Stimulated activated CD8-positive, alpha-beta memory T cell treated with anti-CD3 and anti-CD28 coated beads, Interleukin-15, amount 100 ng/mL, for 4 hours (primary cell): ENCODE measurements around the gene NUAK2.
"Not testable (repeated sequence)": the region's sequence is repeated elsewhere in the genome, so short reads cannot be mapped to it uniquely, and the experiment has no call there.

ENCODE experiments used
- DNase-seq, 2 donors: peaks; one replicate each; pipeline ENCODE4 v3.0.0-alpha.2; 2020; ENCODE audit warnings: low read depth in 2 of 2

Gene NUAK2

GRCh38 chr1:205321162-205321958 lies at the start of gene NUAK2:
Gene NUAK2, minus strand, starts transcription at chr1:205321745. Its CDS starts 117 bp downstream, at chr1:205321628.
- DNase-seq = peak; percentile 66 to 70

DNA sequence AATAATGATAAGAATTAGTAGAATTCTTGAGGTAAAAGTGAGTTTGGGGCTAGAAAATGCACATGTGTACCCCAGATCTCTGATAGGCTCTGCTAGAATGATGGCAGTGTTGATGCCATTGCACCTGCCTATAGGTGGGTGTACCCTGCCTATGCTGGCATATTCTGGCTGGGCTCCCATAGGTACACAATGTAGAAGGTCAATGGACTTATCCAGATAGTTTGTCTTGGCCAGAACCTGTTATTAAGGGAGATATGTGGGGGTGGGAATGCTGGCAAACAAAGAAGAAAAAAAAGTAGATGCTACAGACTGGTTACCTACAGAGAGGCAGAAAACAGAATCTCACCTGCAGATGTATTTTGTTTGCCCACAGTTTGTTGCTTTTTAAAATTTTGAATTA lies 49.2 kb upstream of the NUAK2 start:
- DNase-seq = no peak

GRCh38 chr1:205369701-205370123 lies 48.2 kb upstream of the NUAK2 start:
- no peak for DNase-seq

DNA sequence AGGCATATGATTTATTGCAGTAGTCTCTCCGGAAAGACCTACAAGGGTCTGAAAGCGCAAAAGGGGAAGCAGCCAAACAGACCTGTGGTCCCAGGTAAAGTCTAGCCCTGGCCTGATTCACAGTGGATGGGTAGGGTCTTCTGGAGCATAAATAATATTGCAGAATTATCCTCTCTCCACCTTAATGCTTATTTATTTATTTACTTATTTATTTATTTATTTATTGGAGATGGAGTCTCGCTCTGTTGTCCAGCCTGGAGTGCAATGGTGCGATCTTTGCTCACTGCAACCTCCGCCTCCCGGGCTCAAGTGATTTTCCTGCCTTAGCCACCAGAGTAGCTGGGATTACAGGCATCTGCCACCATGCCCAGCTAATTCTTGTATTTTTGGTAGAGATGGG lies 46.9 kb upstream of the NUAK2 start:
- DNase-seq = no peak

DNA sequence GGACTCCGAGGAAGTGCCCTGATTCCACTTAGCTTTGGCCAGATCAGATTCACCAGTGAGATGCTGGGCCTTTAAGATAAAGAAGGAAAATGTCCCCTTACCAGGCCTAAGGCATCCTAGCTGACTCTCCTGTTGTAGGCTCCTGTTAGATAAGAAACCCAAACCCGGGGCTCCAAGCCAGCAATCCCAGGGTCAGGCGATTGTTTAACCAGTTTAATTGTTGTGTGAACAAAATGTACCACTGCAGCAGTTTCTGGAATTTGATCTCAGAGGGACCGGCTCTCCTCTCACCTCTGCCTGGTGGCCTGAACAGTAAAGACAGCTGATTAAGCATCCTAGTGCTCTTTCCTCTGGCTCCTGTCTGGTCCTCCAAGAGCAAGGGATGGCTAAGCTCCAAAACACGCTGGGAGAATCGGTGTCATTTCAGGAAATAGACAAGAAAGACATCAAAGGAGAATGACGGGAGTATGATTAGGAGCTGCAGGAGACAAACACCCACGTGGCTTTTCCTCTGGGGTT lies 44.5 kb upstream of the NUAK2 start:
- DNase-seq = no peak

DNA sequence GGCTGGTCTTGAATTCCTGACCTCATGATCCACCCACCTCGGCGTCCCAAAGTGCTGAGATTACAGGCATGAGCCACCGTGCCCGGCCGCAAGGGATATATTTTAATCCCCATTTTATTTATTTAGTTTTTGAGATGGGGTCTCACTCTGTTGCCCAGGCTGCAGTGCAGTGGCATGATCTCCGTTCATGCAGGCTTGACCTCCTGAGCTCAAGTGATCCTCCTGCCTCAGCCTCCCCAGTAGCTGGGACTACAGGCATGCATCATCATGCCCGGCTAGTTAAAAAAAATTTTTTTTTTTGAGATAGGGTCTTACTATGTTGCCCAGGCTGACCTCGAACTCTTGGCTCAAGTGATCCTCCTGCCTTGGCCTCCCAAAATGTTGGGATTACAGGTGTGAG lies 43.5 kb upstream of the NUAK2 start:
- DNase-seq = not testable (repeated sequence)

DNA sequence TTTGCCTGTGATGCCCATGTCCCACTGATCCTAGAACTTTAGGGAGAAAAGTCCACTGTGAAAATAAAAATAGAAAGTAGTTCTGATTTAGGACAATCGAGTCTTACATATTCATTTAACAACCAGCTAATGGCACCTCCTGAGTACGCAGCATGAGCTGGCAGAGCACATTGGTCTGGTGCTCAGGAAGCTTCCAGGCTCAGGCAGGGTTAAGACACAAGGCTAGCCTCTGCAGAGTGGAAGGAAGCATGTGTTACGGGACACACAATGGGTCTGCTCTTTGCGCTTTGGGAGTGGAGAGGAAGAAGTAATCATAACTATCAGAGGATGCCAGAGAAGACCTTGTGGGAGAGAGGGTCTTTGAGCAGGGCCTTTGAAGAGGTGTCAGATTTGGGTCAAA lies 39.3 kb upstream of the NUAK2 start:
- no peak for DNase-seq

DNA sequence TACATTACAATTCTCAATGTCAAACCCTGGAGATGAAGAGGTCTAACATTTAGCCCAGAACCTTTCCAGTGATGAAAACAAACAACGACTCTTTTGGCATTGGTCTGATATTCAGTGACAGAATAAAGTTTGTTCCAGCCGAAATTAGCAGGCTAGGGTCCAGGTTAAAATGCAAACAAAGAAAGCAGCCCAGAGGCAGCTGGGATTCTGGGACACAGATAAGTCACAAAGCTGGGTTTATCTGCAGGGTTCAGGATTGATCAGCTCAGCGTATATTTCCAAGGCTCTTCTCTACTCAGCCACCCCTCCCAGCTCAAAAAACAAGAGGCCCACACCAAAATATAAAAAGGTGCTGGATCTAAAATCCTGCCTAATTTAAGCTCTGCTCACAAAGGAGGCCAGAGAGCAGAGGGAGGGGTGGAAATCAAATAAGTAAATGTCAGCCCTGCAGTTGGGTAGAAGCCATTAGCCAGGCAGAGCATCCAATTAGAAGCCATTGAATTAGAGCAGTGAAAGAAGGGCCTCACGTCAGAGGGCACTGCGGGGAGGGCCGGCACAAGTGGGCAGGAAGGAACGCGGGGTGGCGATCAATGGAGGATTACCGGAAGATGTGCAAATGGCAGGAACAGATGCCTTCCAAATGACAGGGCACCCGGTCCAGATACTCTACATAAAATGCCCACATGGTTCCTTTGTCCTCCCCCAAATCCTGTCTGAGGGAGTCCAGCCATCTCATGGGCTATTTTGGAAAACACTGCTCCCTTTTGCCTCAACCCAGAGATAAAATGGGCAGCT lies 38.4 kb upstream of the NUAK2 start:
- DNase-seq = no peak

GRCh38 chr1:205358579-205358978 lies 37.0 kb upstream of the NUAK2 start:
- DNase-seq = no peak

DNA sequence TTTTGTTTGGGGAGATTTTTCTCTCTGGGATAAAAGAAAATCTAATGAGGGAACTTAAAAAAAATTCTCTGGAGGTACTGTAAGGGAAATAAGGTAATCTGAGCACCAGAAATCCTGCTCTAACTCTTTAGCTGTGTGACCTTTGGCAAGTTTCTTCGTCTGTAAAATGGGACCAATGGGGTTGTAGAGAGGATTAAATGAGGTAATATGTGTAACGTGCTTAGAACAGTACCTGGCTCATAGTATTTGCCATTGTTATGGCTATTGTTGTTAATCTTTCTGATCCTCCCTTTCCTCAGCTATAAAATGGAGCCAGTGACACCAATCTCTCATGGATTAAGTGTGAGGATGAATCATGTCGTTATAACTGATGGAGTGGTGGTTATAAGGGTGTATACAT lies 36.0 kb upstream of the NUAK2 start:
- DNase-seq = no peak

- no peak for DNase-seq
Observed at GRCh38 chr1:205356440-205357139, 35.0 kb upstream of the NUAK2 start, which contains the start of gene KLHDC8A. Gene KLHDC8A, minus strand, starts transcription at chr1:205356922. Its CDS starts 13,318 bp downstream, at chr1:205343604.

DNA sequence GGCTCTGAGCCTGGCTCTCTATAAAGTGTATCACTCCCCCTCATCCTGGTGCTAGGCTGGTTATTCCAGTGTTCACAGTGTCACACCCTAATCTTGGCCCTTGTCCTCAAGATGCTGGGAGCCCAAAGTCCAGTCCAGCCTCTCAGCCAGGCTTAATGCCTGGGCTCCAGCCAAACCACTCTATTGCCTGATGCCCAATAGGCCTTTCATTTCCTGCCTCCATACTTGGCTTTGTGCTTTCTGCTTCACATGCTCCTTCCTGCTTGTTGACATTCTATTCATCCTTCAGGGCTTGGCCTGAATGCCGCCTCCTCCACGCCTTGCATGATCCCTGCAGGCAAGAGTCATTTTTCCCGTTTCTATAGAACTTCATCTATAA lies 33.5 kb upstream of the NUAK2 start:
- DNase-seq = no peak

DNA sequence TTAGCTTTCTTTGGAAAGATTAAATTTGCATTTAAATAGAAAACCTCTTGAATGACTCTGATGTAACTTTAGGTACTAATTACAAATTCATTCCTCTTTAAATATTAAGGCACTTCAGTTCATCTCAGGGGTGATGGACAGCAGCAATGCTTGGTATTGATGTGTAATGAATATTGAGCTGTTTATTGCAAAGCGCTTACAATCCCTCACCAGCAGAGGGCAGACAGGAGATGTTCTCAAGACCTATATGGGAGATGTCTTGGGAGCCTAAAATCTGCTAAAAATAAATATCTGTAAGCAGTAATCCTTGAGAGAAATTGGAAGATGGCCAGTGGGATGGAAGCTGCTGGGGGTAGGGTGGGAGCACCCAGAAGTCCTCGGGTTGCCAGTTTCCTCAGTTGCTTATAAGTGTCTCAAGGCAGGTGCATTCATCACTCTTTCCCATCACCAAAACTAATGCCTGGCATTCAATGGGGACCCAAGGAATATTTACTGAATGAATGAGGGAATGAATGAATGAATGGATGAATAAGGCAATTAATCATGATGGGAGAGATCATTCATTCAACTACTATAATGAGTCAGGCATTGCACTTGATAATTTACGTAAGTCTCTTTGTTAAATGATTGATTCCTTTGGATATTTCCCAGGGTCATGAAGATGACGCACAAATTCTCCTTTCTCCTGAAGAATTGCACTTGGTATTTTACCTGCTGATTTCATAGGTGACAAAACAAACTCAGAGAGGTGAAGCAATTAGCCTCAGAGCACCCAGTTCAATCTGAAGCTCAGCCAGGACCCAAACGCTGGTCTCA lies 32.9 kb upstream of the NUAK2 start:
- DNase-seq = peak in 1 of 2 donors; percentile 34

GRCh38 chr1:205353612-205354011 lies 32.1 kb upstream of the NUAK2 start:
- DNase-seq = no peak

DNA sequence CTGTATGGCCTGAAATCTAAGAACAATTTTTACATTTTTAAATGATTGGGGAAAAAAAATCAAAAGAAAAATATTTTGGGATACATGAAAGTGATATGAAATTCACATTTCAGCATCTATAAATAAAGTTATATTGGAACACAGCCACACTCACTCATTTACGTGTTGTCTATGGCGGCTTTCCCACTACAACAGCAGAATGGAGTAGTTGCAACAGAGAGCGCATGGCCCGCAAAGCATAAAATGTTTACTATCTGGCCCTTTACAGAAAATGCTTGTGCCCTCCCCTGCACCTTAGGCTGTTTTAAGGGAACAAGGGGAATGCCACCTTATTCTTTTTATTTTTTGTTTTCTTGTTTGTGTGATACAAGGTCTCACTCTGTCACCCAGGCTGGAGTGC lies 31.6 kb upstream of the NUAK2 start:
- DNase-seq = no peak

DNA sequence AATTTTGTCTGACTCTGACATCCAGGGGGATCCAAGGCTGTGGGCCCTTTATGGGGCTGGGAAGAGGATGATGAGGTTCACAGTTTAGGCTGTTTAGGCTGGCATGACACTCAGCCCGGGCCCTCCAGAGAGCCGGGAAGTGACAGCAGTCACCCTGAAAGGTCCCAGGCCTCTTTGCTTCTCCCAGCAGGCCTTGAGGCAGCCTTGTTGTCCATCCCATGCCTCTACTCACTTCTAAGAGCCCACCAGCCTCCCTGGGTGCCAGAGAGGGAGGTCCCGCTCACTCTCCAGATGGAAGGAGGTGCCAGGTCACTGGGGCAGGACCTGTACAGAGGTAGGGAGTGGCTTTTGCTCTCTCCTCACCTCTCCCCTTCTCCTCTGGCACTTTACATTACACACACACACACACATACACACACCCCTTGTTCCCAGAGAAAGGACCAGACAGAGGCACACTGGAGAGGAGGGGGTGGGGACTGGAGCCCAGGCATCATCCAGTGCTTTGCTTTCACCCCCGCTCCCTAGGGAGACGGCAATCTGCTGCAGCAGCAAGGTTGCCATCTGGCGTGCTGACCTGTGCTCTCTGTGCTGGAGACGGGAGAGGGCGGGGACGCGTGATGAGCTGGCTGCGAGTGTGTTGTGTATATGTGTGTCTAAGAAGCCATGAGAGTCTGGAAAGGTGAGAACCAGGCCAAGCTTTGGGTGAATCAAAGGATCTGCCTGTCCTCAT lies 30.6 kb upstream of the NUAK2 start:
- DNase-seq = no peak

DNA sequence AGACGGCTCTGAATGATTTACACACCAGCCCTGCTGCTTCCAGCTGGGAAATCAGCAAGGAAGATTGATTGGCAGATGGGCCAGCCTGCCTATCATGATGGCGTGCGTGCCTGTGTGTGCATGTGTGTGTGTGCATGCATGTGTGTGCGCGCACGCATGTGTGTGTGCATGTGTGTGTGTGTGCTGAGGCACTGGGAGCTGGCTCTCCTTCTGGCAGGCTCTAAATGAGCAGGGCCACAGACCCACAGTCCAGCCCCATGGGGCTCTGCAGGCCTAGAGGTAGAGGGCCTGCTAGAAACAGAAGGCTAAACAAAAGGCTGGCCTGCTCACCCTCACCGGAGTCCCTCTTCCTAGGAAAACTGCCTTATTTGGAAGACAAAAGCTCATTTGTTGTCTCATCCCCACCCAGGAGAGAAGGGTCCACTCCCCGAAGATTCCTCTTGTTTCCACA lies 29.2 kb upstream of the NUAK2 start:
- DNase-seq = no peak

DNA sequence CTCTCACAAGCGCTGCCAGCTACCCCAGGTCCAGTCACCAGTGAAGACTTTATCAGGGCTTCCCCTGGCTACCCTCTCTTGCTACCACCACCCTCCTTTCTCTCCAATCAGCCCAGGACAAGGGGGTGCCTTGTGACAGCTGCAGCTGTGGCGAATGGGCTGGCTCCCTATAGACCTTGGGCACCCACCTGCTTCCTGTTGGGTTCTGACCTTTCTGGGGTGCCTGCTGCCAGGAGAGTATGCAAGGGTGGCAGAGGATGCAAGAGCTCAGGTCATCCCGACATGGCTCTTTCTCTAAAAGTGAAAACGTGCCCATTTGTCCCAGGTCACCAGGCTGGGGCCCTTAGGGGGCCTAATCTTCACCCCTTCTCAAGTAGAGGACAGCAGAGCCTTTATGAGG lies 28.6 kb upstream of the NUAK2 start:
- DNase-seq = no peak

- DNase-seq = no peak
Observed at GRCh38 chr1:205348554-205349487, 27.3 kb upstream of the NUAK2 start.
